WTC11 (cell line): ENCODE data around the gene AGAP6.
"Not testable (repeated sequence)": the region's sequence is repeated elsewhere in the genome, so short reads cannot be mapped to it uniquely, and the experiment has no call there.

Experiments used
- ESRRA ChIP-seq: sonication (generic); formaldehyde crosslinking; IDR thresholded peaks from 2 replicates; pipeline ENCODE4 v1.8.1; 2022; ENCODE audit warnings: mild to moderate bottlenecking, missing genetic modification reagents, borderline replicate concordance
- FOXJ3 ChIP-seq: sonication (generic); formaldehyde crosslinking; IDR thresholded peaks from 2 replicates; pipeline ENCODE4 v1.9.0; 2021; ENCODE audit warnings: missing genetic modification reagents, mild to moderate bottlenecking, borderline replicate concordance
- TF ChIP-seq, protein P1 (sequence below): fragments of 200-600 bp; IDR thresholded peaks from 2 replicates; pipeline ENCODE4 v1.8.0; 2022; ENCODE audit warnings: antibody characterized with exemption

DNA sequence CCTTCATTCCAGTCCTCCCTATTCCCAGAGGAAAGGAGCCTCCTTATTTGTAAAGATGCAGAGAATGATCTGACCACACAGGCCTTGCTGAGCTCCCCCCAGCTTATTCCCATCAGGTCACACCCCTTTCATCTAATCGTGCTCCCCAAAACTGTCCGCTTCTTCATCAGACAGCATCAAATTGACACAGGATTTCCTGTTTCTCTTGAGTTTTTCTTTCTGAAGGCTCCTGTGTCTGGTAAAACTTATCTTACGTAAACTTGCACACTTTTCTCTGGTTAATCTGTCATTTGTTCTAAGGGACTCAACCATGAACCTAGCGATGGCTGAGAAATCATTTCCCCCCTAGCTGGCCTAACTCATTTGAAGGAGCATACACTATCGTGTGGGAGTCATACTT, 59.4 kb downstream of the AGAP6 start:
- TF ChIP-seq, protein P1, sequence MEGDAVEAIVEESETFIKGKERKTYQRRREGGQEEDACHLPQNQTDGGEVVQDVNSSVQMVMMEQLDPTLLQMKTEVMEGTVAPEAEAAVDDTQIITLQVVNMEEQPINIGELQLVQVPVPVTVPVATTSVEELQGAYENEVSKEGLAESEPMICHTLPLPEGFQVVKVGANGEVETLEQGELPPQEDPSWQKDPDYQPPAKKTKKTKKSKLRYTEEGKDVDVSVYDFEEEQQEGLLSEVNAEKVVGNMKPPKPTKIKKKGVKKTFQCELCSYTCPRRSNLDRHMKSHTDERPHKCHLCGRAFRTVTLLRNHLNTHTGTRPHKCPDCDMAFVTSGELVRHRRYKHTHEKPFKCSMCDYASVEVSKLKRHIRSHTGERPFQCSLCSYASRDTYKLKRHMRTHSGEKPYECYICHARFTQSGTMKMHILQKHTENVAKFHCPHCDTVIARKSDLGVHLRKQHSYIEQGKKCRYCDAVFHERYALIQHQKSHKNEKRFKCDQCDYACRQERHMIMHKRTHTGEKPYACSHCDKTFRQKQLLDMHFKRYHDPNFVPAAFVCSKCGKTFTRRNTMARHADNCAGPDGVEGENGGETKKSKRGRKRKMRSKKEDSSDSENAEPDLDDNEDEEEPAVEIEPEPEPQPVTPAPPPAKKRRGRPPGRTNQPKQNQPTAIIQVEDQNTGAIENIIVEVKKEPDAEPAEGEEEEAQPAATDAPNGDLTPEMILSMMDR: not testable (repeated sequence)
- not testable (repeated sequence) for TF ChIP-seq FOXJ3 (CRISPR knock-in tag); ESRRA
